GM19351 (cell line): ENCODE measurements around the gene AUTS2.
"Not testable (repeated sequence)": the region's sequence is repeated elsewhere in the genome, so short reads cannot be mapped to it uniquely, and the experiment has no call there.

Experiments used
- ATAC-seq: cut with Tn5 transposase; IDR thresholded peaks from one replicate; pipeline ENCODE4 v1.9.1; 2021; ENCODE audit warnings: mild to moderate bottlenecking, moderate library complexity; ENCODE audit not compliant: unreplicated experiment

The AUTS2 gene

DNA sequence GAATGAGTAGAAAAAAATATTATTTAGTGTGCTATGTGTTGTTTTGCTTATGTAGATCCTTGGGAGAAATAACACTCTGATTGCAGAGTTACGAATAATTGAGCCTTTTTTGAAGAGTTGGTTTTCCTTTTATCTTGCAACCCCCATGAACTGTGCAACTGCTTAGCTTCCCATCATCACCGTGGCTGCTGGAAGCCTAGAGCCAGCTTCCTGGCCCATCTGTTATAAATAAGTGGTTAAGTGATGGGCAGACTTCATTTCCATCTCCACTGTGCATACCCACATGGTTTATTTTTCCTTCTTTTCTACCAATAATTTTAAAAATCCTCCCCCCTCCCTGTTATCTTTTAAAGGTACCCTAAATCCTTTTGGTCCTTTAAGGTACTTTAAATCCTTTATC lies 978.8 kb downstream of the AUTS2 start:
- no peak for ATAC-seq

DNA sequence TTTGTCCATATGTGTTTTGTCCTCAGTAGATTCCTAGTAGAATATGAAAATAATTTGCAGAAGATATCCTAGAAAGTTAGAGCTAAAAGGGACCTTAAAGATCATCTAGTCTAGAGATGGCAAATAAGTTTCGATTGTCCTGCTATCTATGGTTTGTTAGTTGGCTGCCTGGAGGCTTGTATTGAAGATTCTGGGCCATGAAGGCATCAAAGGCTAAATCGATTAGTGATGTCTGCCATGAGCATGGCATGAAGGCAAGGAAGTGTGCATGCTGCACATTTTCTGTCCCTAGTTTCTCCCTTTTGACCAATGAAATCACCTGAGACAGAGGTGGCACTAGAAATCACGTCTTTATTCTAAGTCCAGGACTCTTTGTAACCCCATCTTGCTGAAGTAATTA lies 979.9 kb downstream of the AUTS2 start:
- ATAC-seq = no peak

DNA sequence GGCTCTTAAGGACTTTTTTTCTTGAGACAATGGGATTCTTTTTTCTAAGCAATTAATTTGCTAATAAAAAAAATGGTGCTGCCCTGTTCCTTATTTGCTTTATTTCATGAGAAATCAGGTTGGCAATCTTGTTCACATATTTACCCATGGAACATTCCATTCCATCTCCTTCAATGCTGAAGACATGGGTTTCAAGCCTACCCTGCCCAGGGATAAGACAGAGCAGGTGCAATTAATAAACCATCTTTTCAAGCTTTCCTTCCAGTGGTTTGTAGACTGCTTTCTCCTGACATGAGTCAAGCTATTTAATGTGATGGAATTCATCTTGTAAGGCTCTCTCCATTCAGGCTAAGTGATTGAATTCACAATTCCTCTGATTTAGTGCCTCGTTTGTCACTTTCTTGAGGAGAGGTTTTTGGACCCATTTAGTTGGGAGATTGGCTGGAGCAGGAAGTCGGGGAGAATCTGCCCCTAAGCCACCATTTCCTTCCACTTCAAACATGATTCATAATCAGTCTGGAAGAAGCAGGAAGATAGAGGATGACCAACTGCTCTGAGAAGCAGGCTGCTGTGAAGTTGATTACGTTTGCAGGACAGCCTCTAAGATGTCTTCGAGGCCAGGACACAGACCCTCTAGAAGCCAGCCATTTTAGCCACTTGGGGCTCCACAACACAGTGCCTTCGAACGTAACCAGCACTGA lies 981.3 kb downstream of the AUTS2 start:
- ATAC-seq = no peak

DNA sequence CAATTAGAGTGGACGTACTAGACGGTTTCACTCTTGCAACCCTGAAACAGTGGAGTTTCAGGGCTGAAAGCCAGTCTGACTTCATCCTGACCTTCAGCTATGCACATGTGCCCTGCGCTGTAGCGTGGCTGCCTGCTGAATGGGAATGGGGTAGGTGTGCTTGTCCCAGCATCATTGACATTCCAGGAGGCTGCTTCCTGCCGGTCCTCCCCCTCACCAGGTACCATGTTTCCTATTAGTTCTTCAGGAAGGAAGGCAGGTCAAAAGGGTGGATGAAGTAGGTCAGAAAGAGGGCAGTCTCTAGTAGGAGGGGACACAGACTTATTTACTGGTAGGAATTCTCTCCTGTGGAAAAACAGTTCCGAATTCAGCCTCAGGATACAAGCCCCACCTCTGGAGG lies 981.9 kb downstream of the AUTS2 start:
- ATAC-seq = no peak

DNA sequence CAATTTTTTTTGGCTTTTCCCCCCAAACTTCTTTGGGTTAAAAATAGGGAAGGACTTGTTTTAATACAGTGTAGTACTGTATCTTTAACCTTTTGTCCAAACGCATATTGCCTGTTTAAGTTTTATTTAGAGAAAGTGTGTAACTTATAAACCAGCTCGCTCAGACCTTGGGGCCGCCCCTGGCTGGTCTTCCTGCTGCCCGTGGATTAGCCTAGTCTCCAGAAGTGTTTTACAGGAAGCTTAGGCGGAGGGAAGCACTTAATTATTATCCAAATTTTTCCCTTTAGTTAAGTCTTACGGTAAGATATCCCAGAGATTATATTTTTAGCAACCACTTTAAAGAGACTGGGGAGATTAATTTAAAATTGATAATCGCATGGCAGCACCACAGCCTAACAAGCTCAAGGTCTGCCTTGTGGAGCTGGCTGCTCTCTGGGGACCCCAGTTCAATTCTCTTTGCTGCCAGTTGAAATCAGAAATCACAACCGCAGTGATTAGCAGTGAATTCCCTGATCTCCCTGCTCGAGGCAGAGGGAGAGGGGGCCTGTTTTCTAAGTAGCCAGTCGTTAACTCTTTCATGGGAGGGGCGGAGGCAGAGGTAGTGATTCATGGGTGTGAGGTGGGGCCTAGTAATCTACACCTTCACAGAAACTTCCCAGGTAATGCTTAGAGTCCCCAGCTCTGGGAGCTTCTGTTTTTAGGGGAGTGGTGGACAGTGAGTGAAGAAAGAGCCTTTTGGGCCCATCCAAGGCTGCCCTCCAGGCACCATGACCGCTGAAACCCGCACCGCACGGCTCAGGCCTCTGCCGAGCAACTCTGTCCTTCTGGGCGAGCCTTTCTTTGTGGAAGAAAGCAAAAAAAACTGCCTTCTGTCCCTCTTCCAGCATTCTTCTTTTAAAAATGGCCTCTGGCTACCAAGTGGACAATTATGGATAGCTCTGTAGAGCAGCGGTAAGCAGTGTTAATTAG lies 984.9 kb downstream of the AUTS2 start:
- ATAC-seq = no peak

DNA sequence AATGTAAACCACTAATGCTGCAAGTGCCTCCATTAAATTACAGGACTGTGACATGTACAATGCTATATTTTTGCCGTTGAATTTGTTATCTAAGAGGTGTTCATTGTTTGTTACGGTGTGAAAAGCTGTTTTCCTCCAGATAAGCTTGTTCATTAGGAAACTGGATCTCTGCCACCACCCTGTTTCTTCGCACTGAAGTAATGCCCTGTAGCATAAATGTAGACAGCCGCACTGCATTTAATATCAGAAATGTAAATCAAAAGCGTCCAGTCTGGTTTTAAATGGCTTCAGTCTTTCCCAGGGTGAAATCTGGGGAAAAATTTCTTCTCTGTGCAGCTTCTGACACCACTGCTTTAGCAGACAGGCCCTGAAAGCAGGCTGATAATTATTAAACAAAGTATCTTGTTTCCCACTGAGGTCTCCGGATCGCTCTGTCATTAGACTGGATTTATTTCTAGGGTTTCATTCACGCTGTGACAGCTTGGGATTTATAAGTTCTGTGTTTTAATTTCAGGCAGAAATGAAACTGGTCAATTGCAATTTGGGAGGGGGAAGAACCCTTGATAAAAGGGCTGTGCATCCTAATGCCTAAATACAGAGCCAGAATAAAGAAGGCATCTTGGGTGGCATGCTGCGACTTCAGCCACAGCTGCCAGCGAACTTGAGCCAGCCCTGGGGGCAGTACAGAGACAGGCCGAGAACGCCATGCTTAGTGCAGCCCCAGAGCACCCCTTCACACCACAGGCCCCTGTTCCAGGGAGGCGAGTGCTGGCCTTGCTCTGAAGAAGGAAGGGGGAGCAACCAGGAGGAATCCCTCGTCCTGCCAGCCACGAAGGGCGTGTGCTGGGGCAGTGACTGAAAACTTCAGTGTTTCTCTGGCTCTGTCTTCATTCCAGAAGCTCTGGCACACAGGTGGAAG lies 985.9 kb downstream of the AUTS2 start:
- no peak for ATAC-seq

DNA sequence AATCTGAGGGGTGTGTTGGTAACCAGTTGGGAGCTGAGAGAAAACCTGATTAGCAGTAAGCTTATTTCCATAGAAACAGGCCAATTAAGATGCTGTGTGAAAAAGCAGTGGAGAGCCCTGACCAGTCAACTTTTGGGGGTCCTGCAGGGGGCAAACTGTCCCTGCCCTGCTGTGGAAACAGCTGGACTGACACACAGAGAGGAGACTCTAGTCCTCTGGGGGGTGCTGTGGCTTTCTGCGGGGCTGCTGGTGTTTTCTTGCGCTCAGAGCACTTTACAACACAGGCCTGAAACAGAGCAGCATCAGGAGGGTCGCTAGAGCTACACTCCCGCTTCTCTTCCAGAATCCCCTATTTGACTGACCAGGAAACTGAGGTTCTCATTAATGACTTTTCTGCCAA lies 986.8 kb downstream of the AUTS2 start:
- ATAC-seq = no peak

DNA sequence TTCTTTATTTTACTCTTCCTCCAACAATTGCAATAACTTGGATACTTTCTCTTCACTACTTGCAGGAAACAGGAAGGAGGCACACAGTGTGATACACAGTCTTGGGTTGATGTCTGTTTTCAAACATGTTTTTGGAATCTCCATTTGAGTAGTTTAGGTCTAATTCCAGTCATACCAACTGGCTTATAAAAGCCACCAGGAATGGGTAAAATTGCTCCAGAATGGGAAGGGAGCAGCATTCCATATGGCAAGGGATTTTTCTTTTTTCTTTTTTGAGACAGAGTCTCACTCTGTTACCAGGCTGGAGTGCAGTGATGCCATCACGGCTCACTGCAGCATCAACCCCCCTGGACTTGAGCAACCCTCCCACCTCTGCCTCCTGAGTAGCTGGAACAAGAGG lies 988.5 kb downstream of the AUTS2 start:
- ATAC-seq = no peak

DNA sequence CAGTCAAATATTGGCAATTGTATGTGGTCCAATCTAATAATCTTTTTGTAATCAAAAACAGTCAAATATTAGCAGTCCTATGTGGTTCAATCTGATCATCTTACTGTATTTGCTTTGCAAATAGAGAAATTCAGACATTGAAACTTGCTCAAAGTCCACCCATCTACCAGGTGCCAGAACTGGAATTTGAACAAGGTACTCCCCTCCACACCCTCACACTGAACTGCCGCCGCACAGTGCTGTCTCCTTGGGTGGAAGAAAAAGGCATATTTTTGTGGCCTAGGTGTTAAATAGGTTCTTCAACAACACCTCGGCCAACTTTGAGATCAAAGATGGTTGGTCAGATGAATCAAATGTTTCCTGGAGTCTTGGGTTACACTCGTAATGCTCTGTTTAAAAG lies 989.5 kb downstream of the AUTS2 start:
- ATAC-seq = no peak

DNA sequence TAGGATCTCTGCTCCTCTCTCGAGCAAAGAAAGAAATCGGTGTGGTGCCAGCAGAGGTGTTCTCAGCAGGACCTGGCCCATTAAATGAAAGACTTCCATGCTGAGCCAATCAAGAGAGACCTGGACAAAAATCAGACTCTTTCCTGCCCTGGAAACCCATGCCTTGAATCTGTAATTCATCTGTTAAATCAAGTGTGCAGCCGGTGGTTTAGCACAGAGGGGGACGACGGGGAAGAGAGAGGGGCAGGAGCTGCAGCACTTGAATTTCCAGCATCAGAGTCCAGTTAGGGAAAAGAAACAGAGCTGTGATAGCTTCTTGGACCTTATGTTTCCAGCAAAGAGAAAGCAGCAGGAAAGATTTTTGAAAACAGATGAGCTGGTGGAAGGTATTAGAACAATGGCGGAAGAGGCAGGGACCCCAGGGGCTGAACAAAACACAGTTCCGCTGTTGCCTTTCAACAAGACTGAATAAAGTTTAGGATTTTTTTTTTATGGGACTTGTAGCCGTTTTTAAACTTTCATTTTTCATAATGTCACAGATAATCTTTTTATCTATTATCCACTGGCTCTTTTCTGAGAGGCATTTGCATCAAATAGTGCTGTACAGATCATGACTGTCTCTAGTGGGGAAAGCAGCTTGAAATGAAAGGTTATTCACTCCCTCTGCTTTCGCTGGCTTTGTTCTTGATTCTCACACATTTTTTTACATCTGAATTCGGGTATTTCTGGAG lies 990.1 kb downstream of the AUTS2 start:
- no peak for ATAC-seq

DNA sequence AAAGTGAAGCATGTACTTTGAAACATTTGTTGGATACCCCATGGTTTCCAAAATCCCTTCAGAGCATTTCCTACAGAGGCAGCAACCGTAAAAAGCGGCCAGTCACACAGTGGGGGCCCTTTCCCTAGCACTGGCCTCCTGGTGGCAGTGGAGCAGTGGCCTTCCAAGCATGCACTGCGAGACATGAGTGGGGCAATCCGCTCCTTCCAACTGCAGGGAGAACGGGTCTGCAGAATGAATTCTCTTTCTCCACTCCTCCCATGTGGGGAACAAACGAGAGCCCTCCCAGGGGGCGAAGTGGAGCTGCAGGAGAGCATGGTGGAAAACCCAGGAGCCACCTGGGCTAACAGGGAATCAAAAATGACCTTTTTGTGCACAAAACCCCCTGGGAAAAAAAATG lies 990.7 kb downstream of the AUTS2 start:
- no peak for ATAC-seq

DNA sequence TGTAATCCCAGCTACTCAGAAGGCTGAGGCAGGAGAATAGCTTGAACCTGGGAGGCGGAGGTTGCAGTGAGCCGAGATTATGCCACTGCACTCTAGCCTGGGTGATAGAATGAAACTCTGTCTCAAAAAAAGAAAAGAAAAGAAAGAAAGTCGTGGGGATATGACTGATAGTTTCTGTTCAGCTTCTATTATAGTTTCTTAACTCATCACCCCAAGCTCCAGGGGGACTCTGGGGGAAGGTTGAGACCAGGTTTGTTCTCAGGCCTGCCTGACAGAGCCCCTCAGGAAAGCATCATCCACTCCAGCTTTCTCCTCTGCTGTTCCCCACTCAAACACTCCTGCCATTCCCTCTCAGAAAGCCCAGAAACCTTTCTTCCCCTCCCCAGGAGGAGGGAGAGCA lies 991.3 kb downstream of the AUTS2 start:
- peak; percentile 46 for ATAC-seq

DNA sequence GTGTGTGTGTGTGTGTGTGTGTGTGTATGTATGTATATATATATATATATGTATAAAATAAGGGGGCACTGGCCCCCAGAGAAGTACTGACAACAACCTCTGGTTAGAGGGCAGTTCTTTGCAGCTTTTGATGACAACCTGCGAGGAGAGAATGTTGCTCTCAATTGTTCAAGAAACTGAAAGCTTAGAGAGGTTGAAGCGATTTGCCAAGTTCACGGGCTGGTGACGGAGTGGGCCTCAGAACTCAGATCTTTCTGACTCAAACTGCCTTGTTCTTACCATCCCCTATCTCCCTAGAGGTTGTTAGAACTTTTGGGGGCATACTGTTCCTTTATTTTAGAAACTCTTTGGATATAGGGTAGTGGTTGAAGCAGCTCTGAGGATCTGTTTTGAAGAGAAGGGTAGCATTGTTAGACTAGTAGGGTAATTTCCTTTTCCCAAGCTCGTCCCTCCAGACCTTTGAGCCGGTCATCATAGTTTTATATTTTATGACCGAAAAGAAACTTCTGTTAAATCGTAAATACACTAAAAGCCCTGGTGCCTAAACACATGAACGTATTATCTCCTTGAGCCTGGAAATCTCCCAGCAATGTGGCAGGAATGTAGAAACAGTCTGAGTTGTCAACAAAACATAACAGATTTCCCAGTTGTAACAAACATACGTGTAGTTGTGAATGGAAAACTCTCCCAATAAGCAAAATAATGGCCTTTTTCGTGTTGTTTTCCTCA lies 992.0 kb downstream of the AUTS2 start:
- ATAC-seq = peak; percentile 33

DNA sequence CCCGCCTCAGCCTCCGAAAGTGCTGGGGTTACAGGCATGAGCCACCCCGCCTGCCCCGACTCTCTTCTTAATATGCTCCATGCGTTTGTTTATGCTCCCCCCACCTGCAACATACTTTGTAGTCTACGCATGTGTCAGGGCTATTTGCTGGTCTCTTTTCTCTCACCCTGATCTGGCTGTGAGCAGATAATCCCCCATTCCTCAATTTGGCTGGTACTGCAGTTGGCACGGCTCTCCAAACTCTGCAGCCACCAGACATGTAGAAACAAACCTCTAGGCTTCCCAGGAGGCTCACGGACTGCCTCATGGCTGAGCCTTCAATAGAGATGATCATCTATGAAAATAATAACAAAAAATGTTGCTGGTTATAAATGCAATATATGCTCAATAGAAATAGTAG lies 993.4 kb downstream of the AUTS2 start:
- ATAC-seq = no peak

DNA sequence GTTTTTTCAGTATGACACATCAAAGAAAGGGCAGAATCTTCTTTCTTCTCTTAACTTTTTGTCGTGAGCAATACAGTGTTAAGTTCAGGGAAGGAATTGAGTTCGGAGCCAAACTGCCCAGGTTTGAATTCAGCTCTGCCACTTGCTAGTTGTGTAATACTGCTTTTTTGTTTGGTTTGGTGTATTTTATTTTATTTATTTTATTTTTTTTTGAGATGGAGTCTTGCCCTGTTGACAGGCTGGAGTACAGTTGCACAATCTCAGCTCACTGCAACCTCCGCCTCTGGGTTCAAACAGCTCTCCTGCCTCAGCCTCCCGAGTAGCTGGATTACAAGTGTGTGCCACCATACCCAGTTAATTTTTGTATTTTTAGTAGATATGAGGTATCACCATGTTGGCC lies 993.9 kb downstream of the AUTS2 start:
- no peak for ATAC-seq

DNA sequence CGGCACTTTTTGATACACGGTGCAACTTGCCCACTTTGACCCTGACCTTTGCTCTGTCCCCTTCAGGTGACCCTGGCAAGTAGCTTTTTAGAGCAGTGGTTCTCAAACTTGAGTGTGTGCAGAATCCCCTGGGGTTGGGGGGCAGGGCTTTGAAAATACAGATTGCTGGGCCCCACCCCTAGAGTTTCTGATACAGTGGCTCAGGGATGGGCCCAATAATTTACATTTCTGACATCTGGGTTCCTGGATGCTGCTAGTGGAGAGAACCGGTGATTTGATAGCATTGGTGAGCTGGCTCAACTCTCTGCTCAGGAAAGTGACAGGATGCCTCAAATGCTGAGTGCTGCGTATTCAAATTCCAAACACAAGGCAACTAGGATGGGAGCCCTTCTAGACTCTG lies 995.9 kb downstream of the AUTS2 start:
- ATAC-seq = no peak

DNA sequence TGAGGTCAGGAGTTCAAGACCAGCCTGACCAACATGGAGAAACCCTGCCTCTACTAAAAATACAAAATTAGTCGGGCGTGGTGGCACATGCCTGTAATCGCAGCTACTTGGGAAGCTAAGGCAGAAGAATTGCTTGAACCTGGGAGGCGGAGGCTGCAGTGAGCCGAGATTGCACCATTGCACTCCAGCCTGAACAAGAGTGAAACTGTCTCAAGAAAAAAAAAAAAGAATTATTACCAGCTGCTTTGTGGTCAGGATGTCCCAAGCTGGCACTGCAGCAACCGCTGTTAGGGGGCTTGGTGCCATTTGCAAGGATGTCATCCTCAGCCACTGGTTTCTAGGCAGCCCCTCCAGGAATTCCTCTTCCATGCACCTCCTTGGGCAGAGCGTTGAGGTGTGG lies 996.6 kb downstream of the AUTS2 start:
- ATAC-seq = not testable (repeated sequence)

DNA sequence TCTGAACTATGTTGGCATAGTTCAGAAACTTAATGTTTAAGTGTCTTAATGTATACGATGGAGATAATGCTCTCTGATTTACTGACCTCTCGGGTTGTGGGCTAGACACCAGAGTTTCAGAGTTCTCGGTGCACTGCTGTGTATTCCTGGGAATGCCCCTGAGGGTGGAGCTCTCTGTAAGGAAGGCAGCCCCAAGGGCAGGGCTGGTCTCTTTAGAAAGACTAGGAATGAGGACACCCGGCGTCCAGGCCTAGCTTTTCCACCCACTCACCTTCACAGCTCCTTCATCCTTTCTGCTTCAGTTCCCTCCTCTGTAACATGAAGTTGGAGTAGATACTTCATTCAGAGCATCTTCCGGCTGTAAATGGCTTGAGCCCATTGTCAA lies 997.1 kb downstream of the AUTS2 start:
- ATAC-seq = no peak

DNA sequence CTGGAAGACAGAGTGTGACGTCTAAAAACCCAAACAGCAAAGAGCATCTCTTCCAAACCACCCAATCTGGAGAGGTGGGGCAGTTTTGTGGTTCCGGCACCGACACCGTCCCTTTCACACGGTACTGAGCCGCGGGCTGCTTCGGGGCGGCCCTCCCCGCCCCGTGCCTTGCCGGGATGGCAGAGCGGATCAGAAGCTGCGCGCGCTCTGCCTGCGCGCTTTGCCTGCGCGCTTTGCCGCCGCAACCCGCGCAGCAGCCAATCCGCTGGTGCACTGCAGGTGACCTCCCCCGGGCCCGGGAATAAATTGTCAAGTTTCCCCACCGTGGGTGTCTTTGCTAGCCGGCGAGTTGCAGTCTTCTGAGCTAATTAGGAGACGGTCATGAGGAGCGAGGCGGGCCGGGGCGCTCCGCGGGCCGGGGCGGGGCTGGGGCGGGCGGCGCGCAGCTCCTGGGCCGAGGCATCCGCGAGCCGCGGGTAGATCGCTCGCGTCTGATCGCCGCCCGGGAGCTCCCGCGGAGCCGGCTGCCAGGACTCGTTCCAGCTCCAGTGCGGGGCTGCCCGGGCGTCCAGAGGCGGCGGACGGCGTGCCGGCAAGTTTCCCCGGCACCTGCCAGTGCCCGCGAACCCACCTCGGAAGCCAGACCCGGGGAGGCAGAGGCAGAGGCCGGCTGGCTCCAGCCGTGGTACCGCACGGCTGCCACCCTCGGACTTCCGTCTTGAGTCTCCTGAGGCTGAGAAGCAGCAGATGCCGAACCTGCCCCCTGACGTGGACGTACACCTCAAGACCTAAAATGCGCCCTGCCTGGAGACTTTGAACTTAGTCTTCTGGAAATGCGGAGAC lies 997.7 kb downstream of the AUTS2 start:
- ATAC-seq = peak; percentile 73
